A673 (cell line): ENCODE results near the gene SECTM1. TPM values are rescaled to one million over a fixed set of nuclear protein-coding genes. Genes with fewer than 3 reads are reported as not detected.

Experiments used
- BruUV-seq: library from RNA; stranded (reverse); fragments of 400-500 nt; replicated peaks from 2 replicates; lab custom pipeline; 2021; lab: Mats Ljungman, UMichigan
- CTCF ChIA-PET: fragments of 300-600 bp; sonication (Branson Sonifier 250); formaldehyde crosslinking; loops from one replicate; lab custom pipeline; 2022; ENCODE audit warnings: antibody characterized with exemption; lab: Charles Lee
- POLR2A ChIA-PET: fragments of 300-600 bp; sonication (Branson Sonifier 250); formaldehyde crosslinking; loops from one replicate; lab custom pipeline; 2022; ENCODE audit warnings: antibody characterized with exemption; ENCODE audit not compliant: low non-redundant PET; lab: Charles Lee
- DNase-seq: peaks from one replicate; pipeline ENCODE4 v3.0.0-alpha.2; 2015; ENCODE audit warnings: low spot score
- H3K27ac ChIP-seq: fragments of 200-600 bp; sonication (generic); 2 replicates; pipeline ENCODE4 v1.5.1; 2016; ENCODE audit warnings: mixed run types, low read depth, mild to moderate bottlenecking, mixed read lengths, antibody characterized with exemption, low read length; ENCODE audit not compliant: poor library complexity, severe bottlenecking
- H3K27me3 ChIP-seq: fragments of 200-600 bp; sonication (generic); replicated peaks from 2 replicates; pipeline ENCODE4 v1.6.1; 2017; ENCODE audit warnings: mixed run types, low read depth, mild to moderate bottlenecking, mixed read lengths, antibody characterized with exemption, low read length; ENCODE audit not compliant: insufficient read depth, poor library complexity
- H3K36me3 ChIP-seq: fragments of 200-600 bp; sonication (generic); 2 replicates; pipeline ENCODE4 v1.6.1; 2016; ENCODE audit warnings: mixed run types, mild to moderate bottlenecking, mixed read lengths, antibody characterized with exemption, low read length; ENCODE audit not compliant: insufficient read depth, poor library complexity, severe bottlenecking
- H3K4me1 ChIP-seq: fragments of 200-600 bp; sonication (generic); 2 replicates; pipeline ENCODE4 v1.6.1; 2017; ENCODE audit warnings: mixed run types, mild to moderate bottlenecking, mixed read lengths, antibody characterized with exemption, low read length; ENCODE audit not compliant: insufficient read depth, poor library complexity, severe bottlenecking
- H3K4me3 ChIP-seq: fragments of 200-600 bp; sonication (generic); 2 replicates; pipeline ENCODE4 v1.5.1; 2016; ENCODE audit warnings: low read depth, mixed run types, mild to moderate bottlenecking, mixed read lengths, low read length; ENCODE audit not compliant: poor library complexity, severe bottlenecking
- H3K9me3 ChIP-seq: fragments of 200-600 bp; sonication (generic); 2 replicates; pipeline ENCODE4 v1.6.1; 2016; ENCODE audit warnings: mixed run types, low read depth, mild to moderate bottlenecking, mixed read lengths, antibody characterized with exemption, low read length; ENCODE audit not compliant: poor library complexity, severe bottlenecking
- CTCF ChIP-seq: fragments of 300-800, 200-600 bp; sonication (generic); conservative IDR thresholded peaks from 2 replicates; pipeline ENCODE4 v1.5.1; 2017; ENCODE audit warnings: low read depth, mild to moderate bottlenecking, antibody characterized with exemption, low read length, moderate library complexity, mixed read lengths
- EZH2 ChIP-seq: fragments of 200-600 bp; sonication (generic); IDR thresholded peaks from 2 replicates; pipeline ENCODE4 v1.6.1; 2017; ENCODE audit warnings: borderline replicate concordance, low read depth, mild to moderate bottlenecking, mixed read lengths, antibody characterized with exemption, low read length; ENCODE audit not compliant: poor library complexity, severe bottlenecking
- intact Hi-C: fragments of 100-400 bp; cut with micrococcal nuclease; formaldehyde crosslinking; loops from one replicate; pipeline ENCODE4 v1.10.0; 2022; ENCODE audit not compliant: unreplicated experiment
- total RNA-seq: library from RNA; stranded (reverse); gene quantifications from 2 replicates; pipeline ENCODE4 v1.2.3, GENCODE V29; 2021

SECTM1 gene
- total RNA-seq, 1 experiment from 2014 or later: 1.4 TPM

- Histone ChIP-seq H3K9me3 (no peaks in the 10 kb centered on the region), H3K4me3 (peak overlapping the region; percentile 48), H3K27ac (no peak overlapping the region), H3K27me3 (no peaks in the 10 kb centered on the region), H3K4me1 (peaks cover 42% of the 10 kb centered on the region), H3K36me3 (no peaks in the 10 kb centered on the region)
- intact Hi-C loops: no loop called here
- ChIA-PET CTCF (no interaction called here), POLR2A (no interaction called here)
- no TSS peak for BruUV-seq
- TF ChIP-seq EZH2: no peak
- no peak for TF ChIP-seq CTCF
- no peak for DNase-seq
These were observed 792 bp downstream of the SECTM1 start for GRCh38 chr17:82332669-82333278.

GRCh38 chr17:82331345-82331939 lies 2.1 kb downstream of the SECTM1 start:
- H3K4me1 ChIP-seq: peaks cover 42% of the 10 kb centered on the region
- no peak overlapping the region for H3K4me3 ChIP-seq
- no peaks in the 10 kb centered on the region for H3K9me3 ChIP-seq
- H3K27ac ChIP-seq: no peak overlapping the region
- POLR2A ChIA-PET: no interaction called here
- no peak for DNase-seq
- no peaks in the 10 kb centered on the region for H3K36me3 ChIP-seq
- H3K27me3 ChIP-seq: no peaks in the 10 kb centered on the region
- CTCF ChIA-PET: no interaction called here
- TF ChIP-seq CTCF (no peak), EZH2 (no peak)
- no TSS peak for BruUV-seq
- intact Hi-C loops: no loop called here

- intact Hi-C loops: no loop called here
- Histone ChIP-seq H3K27me3 (no peaks in the 10 kb centered on the region), H3K36me3 (no peaks in the 10 kb centered on the region), H3K27ac (no peak overlapping the region), H3K9me3 (no peaks in the 10 kb centered on the region), H3K4me3 (no peak overlapping the region), H3K4me1 (peaks cover 42% of the 10 kb centered on the region)
- TF ChIP-seq CTCF: no peak
- TF ChIP-seq EZH2: no peak
- CTCF ChIA-PET: no interaction called here
- peak; percentile 64 for DNase-seq
- POLR2A ChIA-PET: no interaction called here
- BruUV-seq: no TSS peak
These were observed 3.0 kb downstream of the SECTM1 start for GRCh38 chr17:82330322-82331239.
